HepG2 (cell line): ENCODE results near the gene ANKRD13D. TPM values are rescaled to one million over a fixed set of nuclear protein-coding genes. Genes with fewer than 3 reads are reported as not detected.

Experiments
- CENPBD1 ChIP-seq: sonication (generic); formaldehyde crosslinking; IDR thresholded peaks from 2 replicates; pipeline ENCODE4 v1.8.0; 2022; ENCODE audit warnings: missing genetic modification reagents, low read depth, mild to moderate bottlenecking, borderline replicate concordance
- CREB3 ChIP-seq: sonication (generic); formaldehyde crosslinking; IDR thresholded peaks from 2 replicates; pipeline ENCODE4 v1.5.0; 2020; ENCODE audit warnings: missing genetic modification reagents
- NCOR1 ChIP-seq: fragments of 200-600 bp; sonication (generic); IDR thresholded peaks from 2 replicates; pipeline ENCODE4 v1.7.0; 2017; ENCODE audit warnings: antibody characterized with exemption, low read length, borderline replicate concordance
- NFE2 ChIP-seq: sonication (generic); formaldehyde crosslinking; IDR thresholded peaks from 2 replicates; pipeline ENCODE4 v1.4.0; 2020; ENCODE audit warnings: missing genetic modification reagents
- U2AF1 ChIP-seq: fragments of 200-400 bp; formaldehyde crosslinking; optimal IDR thresholded peaks from 2 replicates; pipeline ENCODE3; 2017; ENCODE audit warnings: mild to moderate bottlenecking, low read depth, low read length
- ZFP91 ChIP-seq: sonication (generic); formaldehyde crosslinking; IDR thresholded peaks from 2 replicates; pipeline ENCODE4 v1.9.0; 2022; ENCODE audit warnings: missing genetic modification reagents, mild to moderate bottlenecking, borderline replicate concordance
- ZNF224 ChIP-seq: sonication (generic); formaldehyde crosslinking; IDR thresholded peaks from 2 replicates; pipeline ENCODE4 v1.5.0; 2020; ENCODE audit warnings: mild to moderate bottlenecking, missing genetic modification reagents
- ZNF276 ChIP-seq: sonication (generic); formaldehyde crosslinking; IDR thresholded peaks from 2 replicates; pipeline ENCODE4 v1.4.0; 2020; ENCODE audit warnings: mild to moderate bottlenecking, low read depth, missing genetic modification reagents
- ZNF484 ChIP-seq: sonication (generic); formaldehyde crosslinking; IDR thresholded peaks from 2 replicates; pipeline ENCODE4 v1.5.1; 2020; ENCODE audit warnings: mild to moderate bottlenecking, low read depth, missing genetic modification reagents, borderline replicate concordance
- ZNF510 ChIP-seq: sonication (generic); formaldehyde crosslinking; IDR thresholded peaks from 2 replicates; pipeline ENCODE4 v1.4.0; 2020; ENCODE audit warnings: low read depth, mild to moderate bottlenecking, missing genetic modification reagents
- ZNF512B ChIP-seq: sonication (generic); formaldehyde crosslinking; IDR thresholded peaks from 2 replicates; pipeline ENCODE4 v1.5.1; 2020; ENCODE audit warnings: missing genetic modification reagents, mild to moderate bottlenecking, borderline replicate concordance
- ZNF772 ChIP-seq: sonication (generic); formaldehyde crosslinking; IDR thresholded peaks from 2 replicates; pipeline ENCODE4 v1.5.0; 2020; ENCODE audit warnings: mild to moderate bottlenecking, missing genetic modification reagents
- ZNF775 ChIP-seq: sonication (generic); formaldehyde crosslinking; IDR thresholded peaks from 2 replicates; pipeline ENCODE4 v1.4.0; 2020; ENCODE audit warnings: missing genetic modification reagents, mild to moderate bottlenecking, moderate library complexity, borderline replicate concordance
- polyA plus RNA-seq, 8 experiments: library from polyadenylated mRNA; depleted of rRNA in 3 of 8; stranded (reverse) in 7 of 8; unstranded in 1 of 8; fragments of >200 nt; fragmentation: Illumina TruSeq in 4 of 8; extraction: Trizol in 4 of 8; gene quantifications; 2 replicates each; pipeline versions ENCODE4 v1.2.1 to v1.2.3, GENCODE V29; 2011 to 2016; ENCODE audit warnings: low read depth in 4 of 8, missing spikeins in 1 of 8, mixed read lengths in 1 of 8; ENCODE audit not compliant: insufficient read depth in 1 of 8
- total RNA-seq, 5 experiments: library from RNA; depleted of rRNA; stranded (reverse); fragments of >200 nt; fragmentation: Illumina TruSeq; extraction: Trizol; gene quantifications; 2 replicates each; pipeline ENCODE4 v1.2.3, GENCODE V29; 2016; ENCODE audit warnings: low read depth in 1 of 5

The ANKRD13D gene
- total and polyA plus RNA-seq, 2 of the 13 experiments (the other 11 are each of a cell fraction or from before 2014, with no cell fraction given): 18.6 to 27.3 TPM

- no peak for TF ChIP-seq ZNF512B (CRISPR knock-in tag)
- no peak for TF ChIP-seq ZNF224 (CRISPR knock-in tag)
- no peak for TF ChIP-seq U2AF1
- no peak for TF ChIP-seq ZNF772 (CRISPR knock-in tag)
- TF ChIP-seq ZNF276 (CRISPR knock-in tag): no peak
- TF ChIP-seq CREB3 (CRISPR knock-in tag): no peak
- TF ChIP-seq ZNF510 (CRISPR knock-in tag): no peak
- no peak for TF ChIP-seq NFE2 (CRISPR knock-in tag)
- TF ChIP-seq NCOR1: no peak
- no peak for TF ChIP-seq ZNF484 (CRISPR knock-in tag)
- no peak for TF ChIP-seq ZNF775 (CRISPR knock-in tag)
- no peak for TF ChIP-seq CENPBD1
- no peak for TF ChIP-seq ZFP91 (CRISPR knock-in tag)
- TF ChIP-seq, all 625 proteins: peak for 0
Measured at GRCh38 chr11:67271205-67271540, 17.9 kb upstream of the ANKRD13D start (continued).
